ENCODE data around the gene CCDC13.

Gene CCDC13

DNA sequence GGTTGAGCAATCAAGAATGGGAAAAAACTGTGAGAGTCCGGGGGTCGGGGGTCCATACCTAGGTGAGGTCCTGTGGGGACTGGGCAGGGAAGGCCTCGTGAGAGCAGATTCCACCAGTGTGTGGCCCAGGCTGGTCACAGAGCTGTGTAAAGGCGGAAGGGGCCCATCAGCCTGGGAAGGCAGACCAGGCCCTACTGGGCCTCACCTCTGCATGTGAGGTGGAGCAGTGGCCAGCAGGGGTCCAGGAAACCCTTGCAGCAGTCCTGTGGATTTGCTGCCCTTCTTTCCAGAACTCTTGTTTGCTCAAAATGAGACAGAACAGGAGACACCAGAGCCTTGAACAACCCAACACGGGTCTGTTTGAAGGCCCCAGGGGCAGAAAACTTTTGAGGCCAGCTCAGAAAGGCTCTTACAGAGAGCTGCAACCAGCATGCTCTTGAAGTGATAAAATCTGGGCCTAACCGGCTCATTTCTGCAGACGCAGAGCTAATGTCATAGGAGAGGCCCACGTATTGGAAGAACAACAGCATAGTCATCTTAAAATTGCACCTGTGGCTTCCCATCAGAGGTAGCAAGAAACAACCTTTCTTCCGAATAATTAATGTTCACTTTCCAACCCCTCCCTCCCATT lies 40.1 kb downstream of the CCDC13 start:
- DNase-seq (ENCODE audit: low spot score): no peak

GRCh38 chr3:42732196-42732828 lies 40.7 kb downstream of the CCDC13 start:
- no peak for DNase-seq (ENCODE audit: low spot score)

GRCh38 chr3:42731476-42732195 lies 41.4 kb downstream of the CCDC13 start:
- DNase-seq (ENCODE audit: low spot score): no peak

DNA sequence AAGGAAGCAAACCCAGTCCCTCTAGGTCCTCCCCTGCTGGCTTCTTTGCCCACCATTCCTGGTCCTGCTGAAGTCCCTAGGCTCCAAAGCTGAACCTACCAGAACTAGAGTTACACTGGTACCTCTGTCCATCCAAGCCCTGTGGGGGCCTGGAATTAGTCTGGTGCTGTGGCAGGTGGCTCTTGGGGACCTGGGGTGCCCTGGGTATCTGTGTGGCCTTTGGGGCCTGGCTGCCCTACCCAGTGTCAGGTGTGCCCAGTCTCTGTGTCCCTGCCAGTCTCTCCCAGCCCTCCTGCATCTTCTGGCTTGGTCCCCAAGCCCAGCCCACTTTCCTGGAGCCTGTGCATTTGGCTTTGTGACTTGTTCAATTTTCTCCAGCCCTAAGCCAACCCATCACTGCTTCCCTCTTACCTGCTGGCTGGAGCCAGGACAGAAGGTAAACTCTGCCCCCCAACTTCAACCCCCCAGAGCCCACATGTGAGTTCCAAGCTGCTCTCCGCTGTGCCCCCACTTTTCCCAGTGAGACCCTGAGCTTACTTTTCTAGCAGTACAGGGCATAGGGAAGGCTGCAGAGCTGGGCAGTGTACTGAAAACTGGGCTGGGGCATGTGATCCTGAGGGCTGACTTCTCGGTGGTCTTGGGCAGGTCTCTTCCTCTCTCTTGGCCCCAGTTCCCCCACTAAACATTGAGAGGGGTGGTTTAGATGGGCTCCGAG lies 42.2 kb downstream of the CCDC13 start:
- DNase-seq (ENCODE audit: low spot score): no peak

GRCh38 chr3:42730294-42730693 lies 42.8 kb downstream of the CCDC13 start:
- DNase-seq (ENCODE audit: low spot score): no peak

DNA sequence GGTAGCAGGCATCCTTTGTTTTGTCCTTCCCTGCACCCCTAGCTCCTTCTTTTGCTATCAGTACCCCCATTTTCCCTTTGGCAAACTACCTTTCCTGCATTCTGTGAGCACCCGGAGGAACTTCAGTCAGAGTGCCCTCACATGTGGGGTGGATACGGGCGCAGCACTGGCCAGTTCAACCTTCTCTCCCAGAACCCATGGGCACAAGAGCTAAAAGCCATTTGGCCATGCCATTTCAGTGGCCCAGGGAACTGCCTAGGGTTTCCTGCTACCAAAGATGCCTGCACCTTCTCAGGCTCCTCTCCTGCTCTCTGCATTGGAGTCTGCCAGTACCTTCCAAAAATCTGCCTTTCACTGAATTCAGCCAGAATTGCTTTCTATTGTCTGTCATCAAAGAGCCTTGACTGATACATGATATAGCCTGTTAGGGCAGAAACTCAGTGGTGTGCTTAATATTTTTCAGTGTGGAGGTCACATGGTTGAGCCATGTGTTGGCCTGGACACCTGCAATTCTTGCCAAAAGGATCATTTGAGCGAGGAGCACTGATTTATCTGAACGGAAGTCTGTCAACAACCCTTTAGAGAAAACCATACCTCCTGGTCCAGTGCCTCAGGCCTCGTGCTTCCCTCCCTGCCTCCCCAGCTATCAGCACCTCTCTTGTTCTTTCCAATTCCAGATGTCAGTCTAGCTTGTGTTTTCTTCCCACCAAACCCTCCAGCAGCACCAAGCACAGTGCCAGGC lies 43.5 kb downstream of the CCDC13 start:
- DNase-seq (ENCODE audit: low spot score): no peak

DNA sequence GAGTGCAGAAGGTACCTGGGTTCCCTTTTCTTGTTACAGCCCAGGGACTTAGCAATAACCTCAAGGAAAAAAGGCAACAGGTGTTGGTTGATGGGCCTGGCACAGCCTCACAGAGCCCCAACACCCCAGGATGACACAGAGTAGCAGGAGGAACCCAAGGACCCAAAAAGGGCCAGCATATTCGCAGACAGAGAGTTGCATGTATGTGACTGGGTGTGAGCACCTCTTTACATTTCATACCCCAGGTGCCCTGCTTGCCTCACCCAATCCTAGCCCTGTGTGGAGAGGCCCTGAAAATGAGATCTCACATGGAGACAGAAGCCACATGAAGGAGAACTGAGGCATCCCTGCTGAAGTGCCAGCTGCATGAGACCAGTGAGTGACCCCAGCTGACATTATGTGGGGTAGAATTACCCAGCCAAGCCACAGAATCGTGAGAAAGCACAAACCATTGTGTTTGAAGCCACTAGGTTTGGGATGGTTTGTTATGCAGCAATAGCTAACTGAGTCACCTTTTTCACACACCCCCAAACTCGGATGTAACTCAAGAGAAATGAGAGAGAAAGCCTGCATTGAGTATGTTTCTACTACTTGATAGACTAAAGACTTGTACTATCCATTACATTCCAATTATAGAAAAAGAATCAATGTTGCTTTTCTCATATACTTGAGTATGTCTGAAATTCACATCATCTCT lies 44.2 kb downstream of the CCDC13 start:
- DNase-seq (ENCODE audit: low spot score): no peak

DNA sequence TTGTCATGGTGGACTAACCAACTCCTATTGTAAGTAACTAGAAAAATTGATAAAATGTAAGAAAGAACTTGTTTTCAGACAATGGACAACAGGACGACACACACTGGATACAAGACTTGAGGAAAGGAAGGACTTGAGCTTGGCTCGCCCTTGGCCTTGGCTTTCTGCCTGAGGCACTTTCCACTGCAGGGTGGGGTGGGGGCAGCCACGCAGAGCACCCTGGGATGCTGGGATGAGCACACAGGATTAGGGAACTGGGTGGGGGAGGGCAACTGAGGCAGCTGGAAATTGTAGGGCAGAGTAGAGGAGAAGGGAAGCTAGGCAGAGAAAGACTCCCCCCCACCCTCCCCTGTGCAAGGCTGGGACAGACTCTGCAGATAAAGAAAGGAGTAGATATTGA lies 45.0 kb downstream of the CCDC13 start:
- DNase-seq (ENCODE audit: low spot score): no peak

DNA sequence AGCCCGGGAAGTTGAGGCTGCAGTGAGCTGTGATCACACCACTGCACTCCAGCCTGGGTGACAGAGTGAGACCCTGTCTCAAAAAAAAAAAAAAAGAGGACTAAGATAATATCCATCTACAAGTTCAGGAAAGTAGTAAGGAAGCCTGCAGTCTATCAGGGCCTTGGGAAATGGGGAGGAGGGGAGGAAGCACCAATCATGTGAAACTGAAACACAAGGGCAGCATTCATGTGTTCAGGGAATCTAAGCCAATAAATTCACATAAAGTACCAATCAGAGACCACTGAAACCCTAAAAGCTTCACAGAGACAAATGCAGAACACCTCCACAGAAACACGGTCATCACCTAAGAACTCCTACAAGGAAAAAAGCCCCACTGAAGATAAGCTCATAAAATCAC lies 47.6 kb downstream of the CCDC13 start:
- DNase-seq (ENCODE audit: low spot score): no peak

GRCh38 chr3:42723219-42723618 lies 49.8 kb downstream of the CCDC13 start:
- no peak for DNase-seq (ENCODE audit: low spot score)

Measured in NAMALWA (cell line).